Measurements from ENCODE around the gene CHAD. TPM values are rescaled to one million over a fixed set of nuclear protein-coding genes. Genes with fewer than 3 reads are reported as not detected.

CHAD gene
- total RNA-seq, 2 donors from 2014 or later, result 0.51 to 1.6 TPM

DNA sequence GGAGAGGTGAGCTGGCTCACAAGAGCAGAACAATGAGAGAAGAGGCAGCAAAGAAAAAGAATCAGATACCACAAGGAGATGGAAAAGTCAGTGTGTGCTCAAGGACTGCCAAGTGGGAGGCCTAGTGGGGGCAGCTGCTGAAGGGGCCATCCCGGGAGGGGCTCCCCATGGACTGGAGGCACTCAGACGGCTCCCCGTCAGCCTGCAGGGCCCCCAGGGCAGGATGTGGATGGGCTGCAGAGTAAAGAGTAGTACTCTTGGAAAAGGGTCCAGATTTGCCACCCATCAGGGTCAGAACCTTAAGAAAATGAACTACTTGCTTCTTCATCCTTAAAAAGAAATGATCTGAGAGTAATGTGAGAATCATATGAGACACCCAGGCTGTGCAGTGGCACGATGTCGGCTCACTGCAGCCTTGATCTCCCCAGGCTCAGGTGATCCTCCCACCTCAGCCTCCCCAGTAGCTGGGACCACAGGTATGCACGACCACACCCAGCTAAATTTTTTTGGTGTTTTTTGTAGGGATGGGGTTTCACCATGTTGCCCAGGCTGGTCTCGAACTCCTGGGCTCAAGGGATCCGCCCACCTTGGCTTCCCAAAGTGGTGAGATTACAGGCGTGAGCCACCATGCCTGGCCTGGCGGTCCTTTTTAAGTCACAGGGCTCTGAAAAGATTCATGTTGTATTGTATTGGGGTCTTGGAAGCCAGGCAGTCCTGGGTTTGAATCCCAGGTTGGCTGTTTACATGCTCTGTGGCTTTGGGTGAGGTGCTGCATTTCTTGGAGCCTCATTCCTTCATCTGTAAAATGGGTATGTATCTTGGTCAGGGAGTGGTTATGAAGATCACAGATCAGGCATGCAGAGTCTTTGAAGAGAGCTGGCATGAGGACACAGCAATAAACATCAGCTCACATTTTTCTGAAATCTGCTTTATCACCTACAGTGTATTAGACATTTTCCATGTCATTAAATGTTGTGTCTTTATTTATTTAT lies 27.5 kb downstream of the CHAD start:
- H3K36me3 ChIP-seq, result no peaks in the 10 kb centered on the region
- peak overlapping the region; percentile 38 to 62 for H3K27ac ChIP-seq
- intact Hi-C loops (cut with DNase I), result no loop called here
- no peak for DNase-seq (ENCODE audit: low spot score)
- no peaks in the 10 kb centered on the region for H3K27me3 ChIP-seq (replicated peaks; ENCODE audit: insufficient read depth)
- H3K4me1 ChIP-seq (replicated peaks), result peaks cover 16% of the 10 kb centered on the region
- WGBS, result 73% methylated on average over 10 of the region's 10 CpGs
- H3K4me3 ChIP-seq, result no peak overlapping the region
- no peaks in the 10 kb centered on the region for H3K9me3 ChIP-seq
- no peak for TF ChIP-seq POLR2A (IDR thresholded peaks at IDR 0.05)
- TF ChIP-seq POLR2AphosphoS5 (IDR thresholded peaks at IDR 0.05), result no peak
- TF ChIP-seq, protein P1, sequence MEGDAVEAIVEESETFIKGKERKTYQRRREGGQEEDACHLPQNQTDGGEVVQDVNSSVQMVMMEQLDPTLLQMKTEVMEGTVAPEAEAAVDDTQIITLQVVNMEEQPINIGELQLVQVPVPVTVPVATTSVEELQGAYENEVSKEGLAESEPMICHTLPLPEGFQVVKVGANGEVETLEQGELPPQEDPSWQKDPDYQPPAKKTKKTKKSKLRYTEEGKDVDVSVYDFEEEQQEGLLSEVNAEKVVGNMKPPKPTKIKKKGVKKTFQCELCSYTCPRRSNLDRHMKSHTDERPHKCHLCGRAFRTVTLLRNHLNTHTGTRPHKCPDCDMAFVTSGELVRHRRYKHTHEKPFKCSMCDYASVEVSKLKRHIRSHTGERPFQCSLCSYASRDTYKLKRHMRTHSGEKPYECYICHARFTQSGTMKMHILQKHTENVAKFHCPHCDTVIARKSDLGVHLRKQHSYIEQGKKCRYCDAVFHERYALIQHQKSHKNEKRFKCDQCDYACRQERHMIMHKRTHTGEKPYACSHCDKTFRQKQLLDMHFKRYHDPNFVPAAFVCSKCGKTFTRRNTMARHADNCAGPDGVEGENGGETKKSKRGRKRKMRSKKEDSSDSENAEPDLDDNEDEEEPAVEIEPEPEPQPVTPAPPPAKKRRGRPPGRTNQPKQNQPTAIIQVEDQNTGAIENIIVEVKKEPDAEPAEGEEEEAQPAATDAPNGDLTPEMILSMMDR (IDR thresholded peaks at IDR 0.05), result no peak

DNA sequence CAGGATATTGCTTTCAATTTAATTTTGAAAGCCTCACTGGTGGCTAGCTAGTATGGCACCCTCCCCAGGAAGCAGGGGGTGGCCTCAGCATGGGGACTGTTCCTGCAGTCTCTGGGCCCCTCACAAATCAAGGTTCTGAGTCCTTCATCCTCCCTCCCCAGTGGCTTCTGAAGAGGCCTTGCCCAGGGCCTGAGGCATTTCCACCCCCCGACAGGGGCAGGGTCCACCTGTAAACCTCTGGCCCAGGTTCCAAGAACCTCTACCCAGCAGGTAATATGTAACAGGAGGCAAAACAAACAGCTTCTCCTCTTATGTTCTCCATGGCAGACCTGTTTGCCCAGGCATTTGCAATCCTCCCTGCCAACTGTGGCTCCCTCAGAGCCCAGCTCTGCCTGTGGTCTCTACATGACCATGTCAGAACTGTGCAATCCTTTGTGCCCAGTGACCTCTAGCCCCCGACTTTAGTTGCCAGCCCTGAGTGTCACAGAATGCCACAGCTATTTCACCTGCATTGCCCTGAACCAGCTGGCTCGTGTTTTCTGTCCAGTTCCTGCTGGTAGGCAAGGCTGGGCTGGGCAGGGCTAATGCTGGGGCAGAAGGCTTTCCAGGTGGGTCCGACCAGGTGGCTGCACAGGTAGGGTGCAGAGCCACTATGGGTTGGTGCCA lies 28.4 kb downstream of the CHAD start:
- Histone ChIP-seq H3K36me3 (no peaks in the 10 kb centered on the region), H3K9me3 (no peaks in the 10 kb centered on the region), H3K4me1 (replicated peaks) (peaks cover 16% of the 10 kb centered on the region), H3K27ac (peak overlapping the region; percentile 38 to 62), H3K4me3 (no peak overlapping the region), H3K27me3 (replicated peaks; ENCODE audit: insufficient read depth) (no peaks in the 10 kb centered on the region)
- no peak for DNase-seq (ENCODE audit: low spot score)
- intact Hi-C loops (cut with DNase I), result no loop called here
- WGBS, result 42% methylated on average over 4 of the region's 4 CpGs
- peak; percentile 17 for TF ChIP-seq POLR2AphosphoS5 (IDR thresholded peaks at IDR 0.05)
- TF ChIP-seq, protein P1 (IDR thresholded peaks at IDR 0.05), result no peak
- no peak for TF ChIP-seq POLR2A (IDR thresholded peaks at IDR 0.05)

DNA sequence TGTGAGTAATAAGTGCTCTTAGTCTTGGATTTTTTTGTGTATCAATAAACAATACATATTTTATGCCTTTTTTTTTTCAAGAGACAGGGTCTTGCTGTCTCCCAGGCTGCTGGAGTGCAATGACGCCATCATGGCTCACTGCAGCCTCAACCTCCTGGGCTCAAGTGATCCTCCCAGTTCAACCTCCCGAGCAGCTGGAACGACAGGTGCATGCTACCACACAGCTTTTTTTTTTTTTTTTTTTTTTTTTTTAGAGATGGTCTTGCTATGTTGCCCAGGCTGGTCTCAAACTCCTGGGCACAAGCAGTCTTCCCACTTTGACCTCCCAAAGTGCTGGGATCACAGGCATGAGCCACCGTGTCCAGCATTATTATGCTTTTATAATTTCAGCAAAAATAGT lies 29.7 kb downstream of the CHAD start:
- TF ChIP-seq, protein P1 (IDR thresholded peaks at IDR 0.05), result no peak
- no peak for TF ChIP-seq POLR2A (IDR thresholded peaks at IDR 0.05)
- H3K4me3 ChIP-seq, result no peak overlapping the region
- intact Hi-C loops (cut with DNase I), result no loop called here
- 94% methylated on average over 4 of the region's 4 CpGs for WGBS
- peaks cover 16% of the 10 kb centered on the region for H3K4me1 ChIP-seq (replicated peaks)
- no peak overlapping the region for H3K27ac ChIP-seq
- no peaks in the 10 kb centered on the region for H3K36me3 ChIP-seq
- H3K9me3 ChIP-seq, result no peaks in the 10 kb centered on the region
- DNase-seq (ENCODE audit: low spot score), result no peak
- no peaks in the 10 kb centered on the region for H3K27me3 ChIP-seq (replicated peaks; ENCODE audit: insufficient read depth)

DNA sequence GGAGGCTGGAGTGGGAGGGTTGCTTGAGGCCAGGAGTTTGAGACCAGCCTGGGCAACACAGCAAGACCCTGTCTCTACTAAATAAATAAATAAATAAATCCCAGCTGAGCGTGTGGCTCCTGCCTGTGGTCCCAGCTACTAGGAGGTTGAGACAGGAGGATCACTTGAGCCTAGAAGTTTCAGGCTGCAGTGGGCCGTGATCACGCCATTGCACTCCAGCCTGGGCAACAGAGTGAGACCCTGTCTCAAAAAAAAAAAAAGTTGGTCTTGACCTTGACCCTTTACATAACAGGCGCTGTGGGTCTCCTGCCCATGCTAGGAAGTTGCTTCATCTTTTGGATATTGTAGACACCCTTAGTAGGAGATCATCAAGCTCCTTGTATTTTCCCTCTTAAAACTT lies 31.3 kb downstream of the CHAD start:
- TF ChIP-seq, protein P1 (IDR thresholded peaks at IDR 0.05), result no peak
- TF ChIP-seq POLR2AphosphoS5 (IDR thresholded peaks at IDR 0.05) (no peak), POLR2A (IDR thresholded peaks at IDR 0.05) (no peak)
- no peaks in the 10 kb centered on the region for H3K9me3 ChIP-seq
- no peak overlapping the region for H3K4me3 ChIP-seq
- no peaks in the 10 kb centered on the region for H3K36me3 ChIP-seq
- peaks cover 9% of the 10 kb centered on the region for H3K4me1 ChIP-seq (replicated peaks)
- intact Hi-C loops (cut with DNase I), result no loop called here
- no peak for DNase-seq (ENCODE audit: low spot score)
- no peak overlapping the region for H3K27ac ChIP-seq
- WGBS, result 97% methylated on average over 4 of the region's 4 CpGs
- H3K27me3 ChIP-seq (replicated peaks; ENCODE audit: insufficient read depth), result no peaks in the 10 kb centered on the region

All from prostate gland (tissue), 2 donors.